Right lobe of liver (tissue), 6 donors: ENCODE results near the gene RBM5. TPM values are rescaled to one million over a fixed set of nuclear protein-coding genes. Genes with fewer than 3 reads are reported as not detected.

Source experiments
- ATAC-seq, 4 donors: fragments of 200-7000 bp; cut with Tn5 transposase; one replicate each; pipeline ENCODE4 v1.9.1; 2020; ENCODE audit warnings: mild to moderate bottlenecking in 4 of 4, moderate library complexity in 4 of 4
- DNase-seq, 3 donors: peaks; one replicate each; pipeline ENCODE4 v3.0.0-alpha.2; 2020
- H3K27ac ChIP-seq, 3 donors: fragments of 200-600 bp; one replicate each; pipeline ENCODE4 v1.8.0; 2022
- H3K27me3 ChIP-seq, 2 donors: fragments of 200-600 bp; one replicate each; pipeline ENCODE4 v1.8.0; 2022
- H3K36me3 ChIP-seq, 4 donors: fragments of 200-600 bp; sonication (generic) in 1 of 4; one replicate each; pipeline versions ENCODE4 v1.5.1 to v1.8.0; 2017 to 2022; ENCODE audit warnings: control low read depth in 1 of 4
- H3K4me1 ChIP-seq, 4 donors: fragments of 200-600 bp; sonication (generic) in 1 of 4; one replicate each; pipeline versions ENCODE4 v1.5.1 to v1.8.0; 2017 to 2022; ENCODE audit warnings: control low read depth in 1 of 4
- H3K4me3 ChIP-seq, 3 donors: fragments of 200-600 bp; one replicate each; pipeline ENCODE4 v1.8.0; 2022
- H3K9me3 ChIP-seq, 4 donors: fragments of 200-600 bp; sonication (generic) in 1 of 4; one replicate each; pipeline versions ENCODE4 v1.5.1 to v1.8.0; 2017 to 2022; ENCODE audit warnings: control low read depth in 1 of 4
- CTCF ChIP-seq, 4 donors: fragments of 200-600 bp in 3 of 4; fragments of 450-650 bp in 1 of 4; IDR thresholded peaks; one replicate each; pipeline versions ENCODE4 v1.5.1 to v1.8.0; 2016 to 2022; ENCODE audit warnings: antibody characterized with exemption in 4 of 4, mild to moderate bottlenecking in 2 of 4
- POLR2A ChIP-seq: fragments of 450-650 bp; IDR thresholded peaks from one replicate; pipeline ENCODE4 v1.6.1; 2017; ENCODE audit warnings: antibody characterized with exemption, mild to moderate bottlenecking
- WGBS: methylation state at CpG from one replicate; pipeline ENCODE4 v1.1.6; 2018; ENCODE audit warnings: low coverage, low lambda C conversion rate; ENCODE audit not compliant: insufficient coverage; ENCODE audit errors: missing lambda C conversion rate; 5-methylcytosine and 5-hydroxymethylcytosine counted together
- intact Hi-C, 2 donors: fragments of 100-400 bp; cut with DNase I; formaldehyde crosslinking; loops; one replicate each; pipeline versions ENCODE4 v1.11.2 to v1.14.1; 2022
- total RNA-seq, 6 experiments: library from RNA; depleted of rRNA in 2 of 6; stranded (reverse); fragments of >200 nt in 2 of 6; fragmentation: NEBNext Ultra II Directional in 3 of 6; extraction: Animal tissue kit (Norgen Biotek cat#: 25700) in 3 of 6; gene quantifications; one replicate each; pipeline versions ENCODE4 v1.1.0 to v1.2.4, GENCODE V29; 2016 to 2023
- donor health status: DM: no; HTN: yes; CAD: no.
- donor health status: DM: no; HTN: no; CAD: no.
- donor health status: DM: no; HTN: no; CAD: no.
- donor health status: DM: no; HTN: yes; CAD: no.
- donor health status: DM: no; HTN: yes; CAD: no.

Gene RBM5
- total RNA-seq, 6 experiments from 2014 or later, result 42.1 to 62.4 (median 46.4) TPM

GRCh38 chr3:50133283-50133615 is 44.5 kb downstream of the RBM5 start:
- Histone ChIP-seq H3K36me3 (no peaks in the 10 kb centered on the region), H3K27ac (no peak overlapping the region), H3K4me3 (no peak overlapping the region), H3K4me1 (no peaks in the 10 kb centered on the region), H3K27me3 (no peaks in the 10 kb centered on the region), H3K9me3 (no peaks in the 10 kb centered on the region)
- ATAC-seq (no peak), DNase-seq (no peak)
- TF ChIP-seq CTCF (IDR thresholded peaks at IDR 0.05) (no peak), POLR2A (no peak)
- WGBS, result 0% methylated on average over 1 of the region's 4 CpGs
- intact Hi-C loops, result no loop called here

- H3K36me3 ChIP-seq, result no peaks in the 10 kb centered on the region
- H3K4me1 ChIP-seq, result no peaks in the 10 kb centered on the region
- ATAC-seq (no peak), DNase-seq (no peak)
- TF ChIP-seq POLR2A (no peak), CTCF (IDR thresholded peaks at IDR 0.05) (no peak)
- H3K27ac ChIP-seq, result no peak overlapping the region
- WGBS, result 44% methylated on average over 2 of the region's 2 CpGs
- intact Hi-C loops, result no loop called here
- no peaks in the 10 kb centered on the region for H3K27me3 ChIP-seq
- no peak overlapping the region for H3K4me3 ChIP-seq
- H3K9me3 ChIP-seq, result no peaks in the 10 kb centered on the region
Measured at GRCh38 chr3:50134367-50134766, 45.6 kb downstream of the RBM5 start.

GRCh38 chr3:50135964-50136363 is 47.2 kb downstream of the RBM5 start:
- Histone ChIP-seq H3K4me3 (no peak overlapping the region), H3K9me3 (no peaks in the 10 kb centered on the region), H3K27me3 (no peaks in the 10 kb centered on the region), H3K4me1 (no peaks in the 10 kb centered on the region), H3K36me3 (no peaks in the 10 kb centered on the region), H3K27ac (no peak overlapping the region)
- intact Hi-C loops, result no loop called here
- DNase-seq (no peak), ATAC-seq (no peak)
- TF ChIP-seq POLR2A (no peak), CTCF (IDR thresholded peaks at IDR 0.05) (no peak)
- 90% methylated on average over 2 of the region's 5 CpGs for WGBS

- 100% methylated on average over 1 of the region's 6 CpGs for WGBS
- Histone ChIP-seq H3K27ac (no peak overlapping the region), H3K36me3 (no peaks in the 10 kb centered on the region), H3K9me3 (no peaks in the 10 kb centered on the region), H3K4me3 (no peak overlapping the region), H3K27me3 (no peaks in the 10 kb centered on the region), H3K4me1 (no peaks in the 10 kb centered on the region)
- intact Hi-C loops, result no loop called here
- DNase-seq (no peak), ATAC-seq (peak in 1 of 4 donors; percentile 22)
- TF ChIP-seq POLR2A (no peak), CTCF (IDR thresholded peaks at IDR 0.05) (no peak)
Measured at GRCh38 chr3:50136714-50137405, 48.1 kb downstream of the RBM5 start.

- Histone ChIP-seq H3K36me3 (no peaks in the 10 kb centered on the region), H3K4me1 (no peaks in the 10 kb centered on the region), H3K4me3 (no peak overlapping the region), H3K27ac (no peak overlapping the region), H3K9me3 (no peaks in the 10 kb centered on the region), H3K27me3 (no peaks in the 10 kb centered on the region)
- intact Hi-C loops, result no loop called here
- no peak for ATAC-seq
- no peak for DNase-seq
- TF ChIP-seq CTCF (IDR thresholded peaks at IDR 0.05) (no peak), POLR2A (no peak)
- WGBS, result 76% methylated on average over 6 of the region's 6 CpGs
Measured at GRCh38 chr3:50137531-50137930, 48.8 kb downstream of the RBM5 start.
